GM12878 (cell line): ENCODE results near the gene PEF1. TPM values are rescaled to one million over a fixed set of nuclear protein-coding genes. Genes with fewer than 3 reads are reported as not detected.

ENCODE experiments used
- ATAC-seq: fragments of 200-7000 bp; cut with Tn5 transposase; 3 replicates; pipeline ENCODE4 v1.9.1; 2020; ENCODE audit warnings: mild to moderate bottlenecking, moderate library complexity
- BruUV-seq: library from RNA; stranded (reverse); fragments of 400-500 nt; replicated peaks from 2 replicates; lab custom pipeline; 2021; lab: Mats Ljungman, UMichigan
- CTCF ChIA-PET: fragments of 300-600 bp; sonication (Branson Sonifier 250); formaldehyde crosslinking; extraction: SDS; loops from one replicate; lab custom pipeline; 2021; ENCODE audit warnings: inconsistent platforms; lab: Yijun Ruan, JAX
- POLR2A ChIA-PET: fragments of 350-600 bp; formaldehyde crosslinking; extraction: SDS; loops from one replicate; lab custom pipeline; 2021; ENCODE audit warnings: inconsistent platforms; lab: Charles Lee
- RAD21 ChIA-PET: fragments of 300-600 bp; sonication (Branson Sonifier 250); formaldehyde crosslinking; loops from one replicate; lab custom pipeline; 2023; ENCODE audit warnings: antibody characterized with exemption; ENCODE audit not compliant: unreplicated experiment; lab: Charles Lee
- SMC1A ChIA-PET: fragments of 300-600 bp; sonication (Branson Sonifier 250); formaldehyde crosslinking; loops from one replicate; lab custom pipeline; 2023; ENCODE audit not compliant: unreplicated experiment, uncharacterized antibody; lab: Charles Lee
- DNase-seq: peaks from one replicate; pipeline ENCODE4 v3.0.0-alpha.2; 2011; ENCODE audit warnings: low read depth, low spot score
- FAIRE-seq: peaks from 3 replicates; lab custom pipeline; 2011; peaks lifted over from hg19 to GRCh38; lab: Jason Lieb, UNC
- H2AFZ ChIP-seq: 2 replicates; pipeline ENCODE4 v1.6.0; 2011; ENCODE audit warnings: low read depth, low read length, control low read depth; ENCODE audit not compliant: control insufficient read depth
- H3K27ac ChIP-seq: 2 replicates; pipeline ENCODE4 v1.5.1; 2011; ENCODE audit warnings: control low read depth; ENCODE audit not compliant: control insufficient read depth, insufficient read depth
- H3K27me3 ChIP-seq, 2 experiments: replicated peaks in 1 of 2; 2 replicates each; pipeline versions ENCODE4 v1.6.0 to v1.6.1; 2011; ENCODE audit warnings: low read length in 1 of 2; ENCODE audit not compliant: control insufficient read depth in 2 of 2, insufficient read depth in 2 of 2
- H3K36me3 ChIP-seq, 2 experiments: 2 replicates each; pipeline ENCODE4 v1.5.1; 2011; ENCODE audit warnings: low read length in 1 of 2; ENCODE audit not compliant: control insufficient read depth in 2 of 2, insufficient read depth in 2 of 2
- H3K4me1 ChIP-seq: 2 replicates; pipeline ENCODE4 v1.6.1; 2011; ENCODE audit warnings: mild to moderate bottlenecking, low read length, moderate library complexity, mixed read lengths; ENCODE audit not compliant: control insufficient read depth, insufficient read depth
- H3K4me2 ChIP-seq: 2 replicates; pipeline ENCODE4 v1.6.0; 2011; ENCODE audit warnings: control low read depth; ENCODE audit not compliant: control insufficient read depth, insufficient read depth
- H3K4me3 ChIP-seq: fragments of 200-600 bp; sonication (generic); 2 replicates; pipeline ENCODE4 v1.5.1; 2016
- H3K79me2 ChIP-seq: 2 replicates; pipeline ENCODE4 v1.6.0; 2011; ENCODE audit warnings: low read length; ENCODE audit not compliant: control insufficient read depth, insufficient read depth
- H3K9ac ChIP-seq: 2 replicates; pipeline ENCODE4 v1.8.0; 2011; ENCODE audit warnings: low read length, control low read depth, mixed read lengths; ENCODE audit not compliant: control insufficient read depth, insufficient read depth
- H3K9me3 ChIP-seq: replicated peaks from 3 replicates; pipeline ENCODE4 v1.5.1; 2011; ENCODE audit warnings: mild to moderate bottlenecking, low read length; ENCODE audit not compliant: control insufficient read depth, insufficient read depth
- H4K20me1 ChIP-seq: 2 replicates; pipeline ENCODE4 v1.6.0; 2011; ENCODE audit not compliant: control insufficient read depth, insufficient read depth
- EED ChIP-seq: sonication (generic); IDR thresholded peaks from 2 replicates; pipeline ENCODE4 v1.6.1; 2016; ENCODE audit warnings: antibody characterized with exemption, low read depth
- MEF2B ChIP-seq: fragments of 450-650 bp; IDR thresholded peaks from 2 replicates; pipeline ENCODE4 v1.6.1; 2018; ENCODE audit warnings: mild to moderate bottlenecking, moderate library complexity; ENCODE audit not compliant: partially characterized antibody, poor library complexity, severe bottlenecking
- NRF1 ChIP-seq: conservative IDR thresholded peaks from 2 replicates; pipeline ENCODE4 v1.6.1; 2011; ENCODE audit warnings: mild to moderate bottlenecking, low read depth, low read length, improper control_type of control experiment
- PAX5 ChIP-seq: IDR thresholded peaks from 2 replicates; pipeline ENCODE4 v1.6.1; 2011; ENCODE audit warnings: low read depth, low read length, borderline replicate concordance
- PAX8 ChIP-seq: fragments of 450-650 bp; IDR thresholded peaks from 2 replicates; pipeline ENCODE4 v1.6.1; 2017; ENCODE audit warnings: mild to moderate bottlenecking, moderate library complexity
- RAD51 ChIP-seq: fragments of 450-650 bp; IDR thresholded peaks from 2 replicates; pipeline ENCODE4 v1.6.1; 2016; ENCODE audit warnings: moderate library complexity, mild to moderate bottlenecking, inconsistent platforms
- RBBP5 ChIP-seq: fragments of 200-600 bp; sonication (generic); conservative IDR thresholded peaks from 2 replicates; pipeline ENCODE4 v1.6.1; 2016
- RCOR1 ChIP-seq: conservative IDR thresholded peaks from 2 replicates; pipeline ENCODE4 v1.6.1; 2012; ENCODE audit warnings: low read depth, low read length, improper control_type of control experiment
- SREBF2 ChIP-seq: IDR thresholded peaks from 2 replicates; pipeline ENCODE4 v1.6.1; 2012; ENCODE audit warnings: mild to moderate bottlenecking, low read length
- ZBTB33 ChIP-seq: fragments of 450-650 bp; IDR thresholded peaks from 2 replicates; pipeline ENCODE4 v1.6.1; 2017; ENCODE audit warnings: mild to moderate bottlenecking
- ZBTB40 ChIP-seq: fragments of 450-650 bp; IDR thresholded peaks from 2 replicates; pipeline ENCODE4 v1.6.1; 2016; ENCODE audit warnings: mild to moderate bottlenecking, moderate library complexity, borderline replicate concordance
- ZNF384 ChIP-seq: IDR thresholded peaks from 2 replicates; pipeline ENCODE4 v1.6.1; 2012; ENCODE audit warnings: low read depth, mild to moderate bottlenecking, low read length, improper control_type of control experiment, borderline replicate concordance
- WGBS: methylation state at CpG from one replicate; pipeline ENCODE4 v1.1.6; 2016; ENCODE audit warnings: low lambda C conversion rate; ENCODE audit not compliant: insufficient replicate concordance, insufficient coverage; ENCODE audit errors: missing lambda C conversion rate; 5-methylcytosine and 5-hydroxymethylcytosine counted together
- in situ Hi-C: fragments of 300-500 bp; cut with MboI; formaldehyde crosslinking; loops from 9 replicates; pipeline ENCODE4 v1.14.3; 2018; ENCODE audit warnings: mixed read lengths
- intact Hi-C: fragments of 100-400 bp; cut with micrococcal nuclease; formaldehyde crosslinking; loops from one replicate; pipeline ENCODE4 v1.14.2; 2022; ENCODE audit not compliant: unreplicated experiment
- polyA plus RNA-seq, 11 experiments: library from polyadenylated mRNA; depleted of rRNA in 4 of 11; unstranded in 6 of 11; stranded (reverse) in 5 of 11; fragments of >200 nt; fragmentation: Nextera tagmentation in 4 of 11; fragmentation: Illumina TruSeq in 1 of 11; extraction: Ambion mirVana in 4 of 11; extraction: Trizol in 1 of 11; gene quantifications; 1 replicate in 1 of 11; 2 replicates in 10 of 11; pipeline versions ENCODE4 v1.2.1 to v1.2.3, GENCODE V29; 2011 to 2016; ENCODE audit warnings: inconsistent platforms in 2 of 11, missing spikeins in 2 of 11, low read depth in 1 of 11
- total RNA-seq, 4 experiments: library from RNA; depleted of rRNA in 3 of 4; stranded (reverse); fragments of >200 nt in 3 of 4; fragmentation: Illumina TruSeq in 1 of 4; extraction: Trizol in 1 of 4; gene quantifications; 2 replicates each; pipeline versions ENCODE4 v1.2.1 to v1.2.3, GENCODE V29; 2013 to 2021

Gene PEF1
- total and polyA plus RNA-seq, 10 of the 15 experiments (the other 5 are each of a cell fraction or from before 2014, with no cell fraction given) = 27.1 to 107 (median 79.0) TPM

GRCh38 chr1:31648190-31648589 is 3.5 kb upstream of the PEF1 start:
- ATAC-seq (no peak), DNase-seq (no peak), FAIRE-seq (no peak)
- H3K4me1 ChIP-seq = peaks cover 4% of the 10 kb centered on the region; the same call in 1 of the 2 replicates
- intact Hi-C loops (no loop called here), in situ Hi-C loops (no loop called here)
- H3K9me3 ChIP-seq = no peaks in the 10 kb centered on the region
- H3K9ac ChIP-seq = no peak overlapping the region
- CTCF ChIA-PET = interaction anchor here (0.6 to 1.4 kb wide), 4 partner anchors 16 to 187 kb away, joined by 3 read pairs; no protein-coding TSS in a partner anchor
- no TSS peak for BruUV-seq
- H2AFZ ChIP-seq = no peak overlapping the region
- SMC1A ChIA-PET = no interaction called here
- H3K27ac ChIP-seq = no peak overlapping the region
- no peak overlapping the region for H3K4me3 ChIP-seq
- H3K36me3 ChIP-seq = no peaks in the 10 kb centered on the region
- H4K20me1 ChIP-seq = no peaks in the 10 kb centered on the region
- H3K27me3 ChIP-seq = no peaks in the 10 kb centered on the region; a peak in 1 of 4 replicates
- WGBS = 0% methylated on average over 2 of the region's 2 CpGs
- TF ChIP-seq PAX5 = no peak
- peaks cover 15% of the 10 kb centered on the region for H3K79me2 ChIP-seq
- POLR2A ChIA-PET = interaction anchor here (0.7 kb wide), 2 partner anchors 554 to 555 kb away, joined by 3 to 6 read pairs; no protein-coding TSS in a partner anchor
- H3K4me2 ChIP-seq = no peak overlapping the region
- RAD21 ChIA-PET = no interaction called here

- Histone ChIP-seq H3K79me2 (peaks cover 24% of the 10 kb centered on the region), H3K27ac (no peak overlapping the region), H3K27me3 (no peaks in the 10 kb centered on the region; a peak in 1 of 4 replicates), H3K4me1 (peaks cover 4% of the 10 kb centered on the region; the same call in 1 of the 2 replicates), H3K9ac (no peak overlapping the region), H3K4me2 (no peak overlapping the region), H2AFZ (no peak overlapping the region), H3K9me3 (no peaks in the 10 kb centered on the region), H3K36me3 (no peaks in the 10 kb centered on the region), H4K20me1 (no peaks in the 10 kb centered on the region), H3K4me3 (no peak overlapping the region)
- WGBS = 47% methylated on average over 2 of the region's 2 CpGs
- intact Hi-C loops = no loop called here
- SMC1A ChIA-PET = interaction anchor here (0.9 kb wide), 1 partner anchor 28 kb away, joined by 3 read pairs; no protein-coding TSS in a partner anchor
- RAD21 ChIA-PET = no interaction called here
- CTCF ChIA-PET = interaction anchor here (1.4 to 1.5 kb wide), 2 partner anchors 58 to 142 kb away, joined by 3 to 5 read pairs; no protein-coding TSS in a partner anchor
- in situ Hi-C loops = no loop called here
- POLR2A ChIA-PET = interaction anchor here (0.6 kb wide), 1 partner anchor 415 kb away, joined by 7 read pairs; no protein-coding TSS in a partner anchor
- no TSS peak for BruUV-seq
- FAIRE-seq (no peak), ATAC-seq (no peak), DNase-seq (no peak)
- TF ChIP-seq EED (no peak), ZBTB40 (no peak), RAD51 (no peak), MEF2B (no peak), NRF1 (no peak), ZNF384 (no peak), ZBTB33 (no peak), RBBP5 (no peak), RCOR1 (no peak), PAX8 (no peak), SREBF2 (no peak)
These were observed 2.4 kb upstream of the PEF1 start for GRCh38 chr1:31647106-31647505.
